ENCODE measurements around the gene TMEM229B. TPM values are rescaled to one million over a fixed set of nuclear protein-coding genes. Genes with fewer than 3 reads are reported as not detected.

Gene TMEM229B
- total RNA-seq, 4 donors from 2014 or later = 0.84 to 6.6 (median 1.3) TPM

DNA sequence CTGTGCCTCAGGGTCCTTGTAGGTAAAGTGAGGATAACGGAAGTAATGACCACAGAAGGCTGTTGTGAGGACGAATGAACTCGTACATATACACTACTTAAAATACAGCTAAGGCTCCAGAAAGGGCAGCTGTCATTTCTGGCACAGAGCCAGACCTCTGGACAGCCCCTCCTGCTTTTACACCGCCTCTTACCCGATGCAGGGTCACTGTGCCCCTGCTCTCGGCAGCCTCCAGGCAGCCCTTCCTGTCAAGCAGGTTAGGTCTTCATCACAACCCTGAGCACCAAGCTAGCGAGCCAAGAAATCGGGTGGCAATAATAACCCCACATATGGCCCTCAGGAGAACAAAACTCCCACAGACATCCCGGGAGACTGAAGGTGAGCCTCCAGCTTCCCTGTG is 8.5 kb downstream of the TMEM229B start:
- TF ChIP-seq, protein P1, sequence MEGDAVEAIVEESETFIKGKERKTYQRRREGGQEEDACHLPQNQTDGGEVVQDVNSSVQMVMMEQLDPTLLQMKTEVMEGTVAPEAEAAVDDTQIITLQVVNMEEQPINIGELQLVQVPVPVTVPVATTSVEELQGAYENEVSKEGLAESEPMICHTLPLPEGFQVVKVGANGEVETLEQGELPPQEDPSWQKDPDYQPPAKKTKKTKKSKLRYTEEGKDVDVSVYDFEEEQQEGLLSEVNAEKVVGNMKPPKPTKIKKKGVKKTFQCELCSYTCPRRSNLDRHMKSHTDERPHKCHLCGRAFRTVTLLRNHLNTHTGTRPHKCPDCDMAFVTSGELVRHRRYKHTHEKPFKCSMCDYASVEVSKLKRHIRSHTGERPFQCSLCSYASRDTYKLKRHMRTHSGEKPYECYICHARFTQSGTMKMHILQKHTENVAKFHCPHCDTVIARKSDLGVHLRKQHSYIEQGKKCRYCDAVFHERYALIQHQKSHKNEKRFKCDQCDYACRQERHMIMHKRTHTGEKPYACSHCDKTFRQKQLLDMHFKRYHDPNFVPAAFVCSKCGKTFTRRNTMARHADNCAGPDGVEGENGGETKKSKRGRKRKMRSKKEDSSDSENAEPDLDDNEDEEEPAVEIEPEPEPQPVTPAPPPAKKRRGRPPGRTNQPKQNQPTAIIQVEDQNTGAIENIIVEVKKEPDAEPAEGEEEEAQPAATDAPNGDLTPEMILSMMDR (IDR thresholded peaks at IDR 0.05) = no peak
- ATAC-seq (ENCODE audit: low FRiP score) (no peak), DNase-seq (ENCODE audit: low spot score) (no peak)

DNA sequence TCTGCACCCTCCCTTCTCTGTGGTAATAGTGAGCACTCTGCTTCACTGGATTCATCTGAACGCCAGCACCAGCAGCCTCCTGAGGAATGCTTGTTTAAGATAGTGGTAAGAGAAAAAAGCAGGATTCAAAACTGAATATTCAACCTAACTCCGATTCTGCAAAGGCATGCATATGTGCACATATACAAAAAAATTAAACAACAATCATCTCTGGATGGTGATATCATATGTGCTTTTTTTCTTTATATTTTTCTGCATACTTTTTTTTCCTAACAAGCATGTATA is 9.8 kb downstream of the TMEM229B start:
- TF ChIP-seq, protein P1 (IDR thresholded peaks at IDR 0.05) = no peak
- no peak for ATAC-seq (ENCODE audit: low FRiP score)
- DNase-seq (ENCODE audit: low spot score) = no peak

DNA sequence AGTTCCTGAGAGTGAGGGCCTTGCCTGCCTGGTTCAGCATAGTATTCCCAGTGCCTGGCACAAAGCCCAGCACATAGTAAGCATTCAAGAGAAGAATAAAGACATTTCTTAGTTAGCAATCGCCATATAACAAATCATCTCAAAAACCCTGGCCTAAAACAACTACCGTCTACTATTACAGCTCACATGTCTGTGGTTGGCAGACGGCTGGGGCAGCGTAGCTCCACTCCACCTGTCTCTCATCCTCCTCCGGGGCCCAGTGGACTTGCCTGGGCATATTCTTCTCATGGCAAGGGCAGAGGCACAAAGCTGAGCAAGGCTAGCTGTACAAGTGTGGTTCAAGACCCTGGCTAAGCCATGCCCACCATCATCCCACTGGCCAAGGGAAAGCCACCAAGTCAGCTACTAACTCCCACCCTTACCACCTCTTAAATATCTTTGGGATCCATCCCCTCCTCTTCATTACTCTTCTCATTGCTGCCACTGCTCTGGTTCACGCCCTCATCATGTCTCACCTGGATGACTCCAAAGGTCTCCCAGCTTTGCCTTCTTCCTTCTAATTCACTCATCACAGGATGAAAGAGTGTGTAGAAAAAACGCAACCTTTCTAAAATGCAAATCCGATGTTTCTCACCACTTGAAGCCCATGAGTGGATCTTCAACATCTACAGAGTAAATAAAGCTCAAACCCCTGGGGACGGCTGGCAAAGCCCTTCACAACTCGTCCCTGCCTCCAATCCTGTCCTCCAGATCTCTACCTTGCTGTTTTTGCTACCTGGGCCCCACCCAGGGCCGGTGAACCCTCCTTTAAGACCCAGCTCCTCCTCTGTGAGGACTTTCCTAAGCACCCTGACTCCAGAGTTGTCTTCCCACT is 10.4 kb downstream of the TMEM229B start:
- ATAC-seq (ENCODE audit: low FRiP score) = no peak
- DNase-seq (ENCODE audit: low spot score) = no peak
- TF ChIP-seq, protein P1 (IDR thresholded peaks at IDR 0.05) = no peak

DNA sequence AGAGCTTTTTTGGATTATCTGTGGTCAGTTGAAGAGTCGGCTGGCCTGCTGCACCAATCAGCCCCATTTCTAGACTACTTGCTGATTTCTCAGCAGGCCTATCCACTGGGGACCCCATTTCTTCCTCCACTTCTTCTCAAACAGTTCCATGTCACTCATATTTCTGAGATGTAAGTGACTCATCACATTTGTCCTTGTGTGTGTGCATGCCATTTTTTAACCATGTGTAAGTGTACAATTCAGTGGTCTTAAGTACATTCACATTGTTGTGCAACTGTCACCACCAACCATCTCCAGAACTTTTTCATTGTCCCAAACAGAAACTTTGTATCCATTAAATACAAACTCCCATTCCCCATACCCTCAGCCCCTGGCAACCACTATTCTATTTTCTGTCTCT is 14.2 kb downstream of the TMEM229B start:
- TF ChIP-seq, protein P1 (IDR thresholded peaks at IDR 0.05) = no peak
- DNase-seq (ENCODE audit: low spot score) = no peak

DNA sequence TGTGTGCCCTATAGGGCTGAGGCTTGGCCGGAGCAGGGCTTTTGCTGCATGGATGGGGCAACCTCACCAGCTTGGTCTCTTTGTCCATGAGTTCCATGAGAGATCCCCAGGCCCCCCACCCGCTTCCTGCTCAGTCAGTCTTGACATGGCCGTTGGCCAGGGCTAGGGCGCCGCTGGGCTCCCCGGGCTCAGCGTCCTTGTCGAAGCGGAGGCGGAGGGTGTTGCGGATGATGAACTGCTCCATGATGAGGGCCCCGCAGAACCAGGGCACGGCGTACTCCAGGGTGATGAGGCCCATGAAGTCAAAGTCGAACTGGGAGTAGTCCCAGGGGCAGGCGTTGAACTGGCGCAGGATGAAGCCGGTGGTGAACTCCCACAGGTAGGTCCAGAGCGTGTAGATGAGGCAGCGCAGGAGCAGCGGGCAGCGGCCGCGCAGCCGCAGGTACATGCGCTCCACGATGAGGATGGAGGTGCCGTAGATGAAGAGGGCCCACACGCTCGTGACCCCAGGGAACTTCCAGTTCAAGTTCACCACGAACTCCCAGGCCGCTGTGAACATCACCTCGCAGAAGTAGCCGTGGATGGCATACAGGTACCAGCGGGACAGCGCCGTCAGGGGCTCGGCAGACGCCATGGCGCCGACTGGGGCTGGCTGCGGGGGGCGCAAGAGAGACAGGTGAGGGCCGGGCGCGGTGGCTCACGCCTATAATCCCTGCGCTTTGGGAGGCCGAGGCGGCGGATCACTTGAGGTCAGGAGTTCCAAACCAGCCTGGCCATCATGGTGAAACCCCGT is 15.0 kb downstream of the TMEM229B start:
- ATAC-seq (ENCODE audit: low FRiP score) (no peak), DNase-seq (ENCODE audit: low spot score) (no peak)
- TF ChIP-seq, protein P1 (IDR thresholded peaks at IDR 0.05) = no peak

More for the DNA sequence above, 14.2 kb downstream of the TMEM229B start:
- no peak for ATAC-seq (ENCODE audit: low FRiP score)

DNA sequence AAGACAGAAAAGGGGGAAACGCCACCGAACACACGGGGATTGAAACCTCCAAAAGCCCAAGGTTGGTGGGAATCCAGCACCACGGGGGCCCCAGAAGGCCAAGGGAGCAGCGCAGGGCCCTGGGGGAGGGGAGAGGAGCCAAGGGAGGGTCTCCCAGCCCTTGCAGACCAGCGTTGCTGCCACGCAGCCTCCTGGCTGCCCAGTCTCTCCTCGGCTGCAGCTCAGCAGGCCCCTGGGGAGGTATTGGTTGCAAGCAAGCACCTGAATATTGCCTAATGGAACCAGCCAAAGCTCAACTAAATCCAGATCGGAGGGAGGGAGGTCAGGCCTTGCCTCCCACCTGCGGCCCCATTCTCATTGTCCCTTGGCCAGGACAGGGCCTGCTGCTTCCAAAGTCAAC is 15.8 kb downstream of the TMEM229B start:
- DNase-seq (ENCODE audit: low spot score) (no peak), ATAC-seq (ENCODE audit: low FRiP score) (no peak)
- TF ChIP-seq, protein P1 (IDR thresholded peaks at IDR 0.05) = no peak

Data from omental fat pad (tissue), 4 donors.